HG03565 (cell line): ENCODE measurements around the gene CCL25.
"Not testable (repeated sequence)": the region's sequence is repeated elsewhere in the genome, so short reads cannot be mapped to it uniquely, and the experiment has no call there.

Experiments
- ATAC-seq: cut with Tn5 transposase; IDR thresholded peaks from one replicate; pipeline ENCODE4 v1.9.1; 2021; ENCODE audit warnings: mild to moderate bottlenecking, moderate library complexity; ENCODE audit not compliant: unreplicated experiment

CCL25 gene

DNA sequence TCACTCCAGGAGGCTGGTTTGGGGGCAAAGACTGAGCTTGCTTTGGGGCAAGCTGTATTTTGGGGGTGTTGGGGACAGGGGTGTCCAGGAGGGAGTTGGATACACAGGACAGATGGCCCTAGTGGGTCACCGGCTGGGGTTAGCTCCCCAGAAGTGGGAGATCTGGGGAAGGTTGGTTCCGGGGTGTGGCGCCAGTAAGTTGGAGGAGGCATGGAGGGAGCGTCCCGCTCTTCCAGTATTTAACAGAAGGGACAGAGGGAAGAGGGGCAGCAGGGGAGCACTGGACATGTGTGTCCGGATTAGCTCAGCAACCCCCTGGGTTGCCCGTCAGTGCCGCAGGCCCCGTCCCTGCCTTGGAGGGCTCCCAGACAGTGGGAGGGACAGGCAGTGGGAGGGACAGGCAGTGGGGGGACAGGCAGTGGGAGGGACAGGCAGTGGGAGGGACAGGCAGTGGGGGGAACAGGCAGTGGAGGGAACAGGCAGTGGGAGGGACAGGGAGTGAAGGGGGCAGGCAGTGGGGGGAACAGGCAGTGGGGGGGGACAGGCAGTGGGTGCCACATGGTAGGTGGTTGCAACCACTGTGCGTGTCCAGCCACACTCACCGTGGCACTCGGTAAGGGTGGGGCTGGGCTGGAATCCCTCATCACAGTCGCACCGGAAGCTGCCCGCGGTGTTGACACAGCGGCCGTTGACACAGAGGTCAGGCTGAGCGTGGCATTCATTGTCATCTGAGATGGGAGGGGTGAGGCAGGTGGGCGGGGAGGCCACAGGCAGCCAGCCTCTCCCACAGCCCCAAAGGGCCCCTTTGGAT lies 33.2 kb downstream of the CCL25 start:
- ATAC-seq: no peak

DNA sequence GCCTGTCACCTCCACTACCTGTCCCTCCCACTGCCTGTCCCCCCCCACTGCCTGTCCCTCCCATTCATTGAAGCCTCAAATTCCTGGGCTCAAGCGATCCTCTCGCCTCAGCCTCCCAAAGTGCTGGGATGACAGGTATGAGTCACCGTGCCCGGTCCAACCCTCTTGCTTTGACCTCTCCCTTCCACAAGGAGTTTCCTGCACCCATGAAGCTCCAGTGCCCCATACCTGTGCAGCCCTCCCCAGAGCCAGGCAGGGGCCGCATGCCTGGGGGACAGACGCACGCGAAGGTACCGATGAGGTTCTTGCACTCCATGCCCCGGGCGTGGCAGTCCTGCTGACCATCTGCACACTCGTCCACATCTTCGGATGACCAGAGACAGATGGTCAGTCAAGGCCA lies 34.3 kb downstream of the CCL25 start:
- no peak for ATAC-seq

DNA sequence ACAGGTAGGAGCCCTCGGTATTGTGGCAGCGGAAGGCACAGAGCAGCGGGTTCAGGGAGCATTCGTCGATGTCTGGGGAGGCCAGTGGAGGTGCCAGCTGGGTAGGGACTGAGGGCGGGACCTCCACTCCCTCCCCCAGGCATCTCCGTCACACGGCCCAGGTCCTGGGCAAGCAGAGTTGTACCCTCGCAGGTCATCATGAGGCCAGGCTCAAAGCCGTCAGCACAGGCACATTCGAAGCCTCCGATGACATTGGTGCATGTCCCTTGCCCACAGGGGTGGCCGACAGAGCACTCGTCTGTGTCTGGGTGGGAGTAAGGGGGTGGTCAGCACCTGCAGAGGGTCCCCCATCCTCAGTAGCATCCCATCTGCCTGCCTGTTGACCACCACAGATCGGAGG lies 35.3 kb downstream of the CCL25 start:
- ATAC-seq: no peak

DNA sequence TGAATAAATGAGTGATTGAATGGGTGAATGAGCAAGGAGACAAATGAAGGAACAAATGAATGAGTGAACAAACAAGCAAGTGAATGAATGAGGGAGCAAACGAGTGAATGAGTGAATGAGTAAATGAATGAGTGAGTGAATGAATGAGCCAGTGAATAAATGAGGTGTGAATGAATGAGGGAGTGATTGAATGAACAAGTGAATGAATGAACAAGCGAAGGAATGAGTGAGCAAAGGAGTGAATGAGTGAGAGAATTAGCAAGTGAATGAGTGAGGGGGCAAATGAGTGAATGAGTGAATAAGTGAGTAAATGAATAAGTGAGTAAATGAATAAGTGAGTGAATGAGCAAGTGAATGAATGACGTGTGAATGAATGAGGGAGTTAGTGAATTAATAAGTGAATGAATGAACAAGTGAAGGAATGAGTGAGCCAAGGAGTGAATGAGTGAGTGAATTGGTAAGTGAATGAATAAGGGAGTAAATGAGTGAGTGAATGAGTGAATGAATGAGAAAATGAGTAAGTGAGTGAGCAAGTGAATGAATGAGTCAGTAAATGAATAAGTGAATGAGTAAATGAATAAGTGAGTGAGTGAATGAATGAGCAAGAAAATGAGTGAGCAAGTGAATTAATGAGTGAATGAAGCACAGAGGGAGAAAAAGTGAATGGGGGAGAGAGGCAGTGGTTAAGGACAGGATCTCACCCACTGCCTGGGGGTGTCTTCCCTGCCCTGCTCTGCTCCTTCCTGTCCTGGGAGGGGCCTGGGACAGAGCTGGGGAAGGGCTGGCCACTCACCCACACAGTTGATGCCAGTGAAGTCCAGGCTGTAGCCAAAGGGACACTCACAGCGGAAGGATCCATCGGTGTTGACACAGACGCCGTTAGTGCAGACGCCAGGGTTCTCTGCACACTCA lies 36.4 kb downstream of the CCL25 start:
- no peak for ATAC-seq

DNA sequence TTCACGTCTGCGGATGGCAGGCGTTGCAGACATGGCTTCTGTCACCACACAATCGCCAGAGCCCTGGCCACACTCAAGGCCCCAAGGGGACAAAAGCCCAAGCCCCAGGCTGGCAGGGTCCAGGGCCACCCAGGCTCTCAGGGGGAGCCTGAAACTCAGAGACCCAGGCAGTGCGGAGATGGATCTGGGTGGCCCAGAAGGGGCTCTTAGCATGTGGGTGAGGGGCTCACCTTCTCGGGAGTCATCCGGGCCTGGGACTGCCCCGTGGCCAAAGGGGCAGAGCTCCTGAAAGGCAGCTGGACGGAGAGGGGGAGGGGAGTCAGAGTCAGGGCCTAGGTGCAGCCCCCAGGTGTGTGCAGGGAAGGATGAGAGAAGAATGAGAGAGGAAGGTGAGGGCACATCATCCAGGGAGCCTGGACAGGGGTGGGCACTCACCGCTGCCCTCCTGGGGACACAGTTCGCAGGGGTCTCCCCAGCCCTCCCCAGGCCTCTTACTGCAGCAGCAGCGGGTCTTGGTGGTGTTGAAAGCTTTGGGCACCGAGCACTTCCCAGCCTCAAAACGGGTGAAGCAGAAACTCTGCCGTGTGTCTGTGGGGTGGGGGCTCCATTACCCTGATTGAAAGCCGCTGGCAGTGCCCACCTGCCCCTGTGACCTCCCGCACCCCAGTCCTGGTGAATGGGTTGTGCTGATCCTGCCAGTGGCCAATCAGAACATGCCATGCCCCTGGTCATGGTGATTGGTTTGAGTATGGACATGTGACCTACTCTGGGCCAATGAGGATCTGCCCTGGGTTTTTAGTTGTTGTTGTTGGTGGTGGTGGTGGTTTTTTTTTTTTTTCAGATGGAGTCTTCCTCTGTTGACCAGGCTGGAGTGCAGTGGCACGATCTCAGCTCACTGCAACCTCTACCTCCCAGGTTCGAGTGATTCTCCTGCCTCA lies 37.4 kb downstream of the CCL25 start:
- no peak for ATAC-seq

DNA sequence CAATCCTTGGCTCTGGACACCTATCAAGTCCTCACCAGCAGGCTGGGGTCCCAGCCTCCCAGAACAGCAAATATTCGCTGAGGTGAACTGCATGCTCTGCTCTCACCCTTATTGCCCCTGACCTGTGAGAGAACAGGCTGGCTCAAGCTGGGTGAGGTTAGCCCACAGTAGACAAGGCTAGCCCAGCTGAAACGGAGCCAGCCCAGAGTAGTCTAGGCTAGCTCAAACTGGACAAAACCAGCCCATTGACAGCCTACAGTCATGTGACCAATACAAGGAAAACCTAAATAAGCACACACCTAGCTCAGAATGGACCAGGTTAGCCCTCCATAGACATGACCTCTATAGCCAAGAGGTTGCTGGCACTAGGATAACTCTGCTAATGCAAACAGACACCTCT lies 38.4 kb downstream of the CCL25 start:
- no peak for ATAC-seq

DNA sequence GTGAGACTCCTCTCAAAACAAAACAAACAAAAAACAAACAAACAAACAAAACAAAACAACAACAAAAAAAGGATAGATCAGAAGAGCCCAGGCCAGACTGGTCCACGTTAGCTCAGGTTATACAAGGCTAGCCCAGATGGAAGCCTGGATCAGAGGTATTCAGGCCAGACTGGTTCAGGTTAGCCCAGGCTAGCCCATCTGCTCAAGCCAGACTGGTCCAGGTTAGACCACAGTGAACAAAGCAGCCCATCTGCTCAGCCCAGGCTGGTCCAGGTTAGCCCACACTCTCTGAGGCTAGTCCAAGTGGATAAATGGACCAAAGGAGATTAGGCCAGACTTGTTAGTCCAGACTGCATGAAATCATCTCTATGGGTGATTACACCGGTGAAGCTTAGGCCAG lies 41.2 kb downstream of the CCL25 start:
- ATAC-seq: no peak

DNA sequence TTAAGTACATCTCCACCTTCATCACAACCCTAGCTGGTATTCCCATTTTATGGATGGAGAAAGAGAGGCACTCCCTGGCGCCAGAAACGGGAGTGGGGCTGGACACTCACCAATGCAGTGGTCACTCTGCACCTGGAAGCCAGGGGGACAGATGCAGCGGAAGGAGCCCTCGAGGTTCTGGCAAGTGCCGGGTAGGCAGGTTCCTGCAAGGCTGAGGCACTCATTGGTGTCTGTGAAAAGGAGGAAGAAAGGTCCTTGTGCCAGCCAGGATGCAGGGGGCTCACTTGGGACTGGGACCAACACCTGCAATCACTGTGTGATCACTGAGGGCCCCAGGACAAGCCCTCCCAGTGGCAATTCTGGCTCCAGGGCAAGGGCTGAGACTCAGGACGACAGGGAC lies 41.8 kb downstream of the CCL25 start:
- ATAC-seq: no peak

DNA sequence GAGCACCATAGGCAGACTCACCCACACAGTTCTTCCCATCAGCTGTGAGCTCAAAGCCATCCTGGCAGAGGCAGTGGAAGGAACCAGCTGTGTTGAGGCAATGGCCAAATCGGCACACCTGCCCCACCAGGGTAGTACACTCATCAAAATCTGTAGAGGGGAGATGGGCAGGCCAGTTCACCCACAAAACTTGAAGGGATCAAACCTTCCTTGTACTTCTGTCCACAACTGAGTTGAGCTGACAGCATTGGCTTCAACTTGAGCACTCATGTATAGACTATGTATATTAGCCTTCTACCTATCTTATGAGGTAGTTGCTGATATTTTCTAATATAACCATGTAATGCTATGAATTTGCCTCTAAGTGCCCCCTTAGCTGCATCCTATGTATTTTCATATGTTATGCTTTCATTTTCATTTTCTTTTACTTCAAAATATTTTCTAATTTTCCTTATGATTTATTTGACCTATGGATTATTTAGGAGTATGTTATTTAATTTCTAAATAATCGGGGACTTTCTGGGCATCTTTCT lies 42.9 kb downstream of the CCL25 start:
- no peak for ATAC-seq

DNA sequence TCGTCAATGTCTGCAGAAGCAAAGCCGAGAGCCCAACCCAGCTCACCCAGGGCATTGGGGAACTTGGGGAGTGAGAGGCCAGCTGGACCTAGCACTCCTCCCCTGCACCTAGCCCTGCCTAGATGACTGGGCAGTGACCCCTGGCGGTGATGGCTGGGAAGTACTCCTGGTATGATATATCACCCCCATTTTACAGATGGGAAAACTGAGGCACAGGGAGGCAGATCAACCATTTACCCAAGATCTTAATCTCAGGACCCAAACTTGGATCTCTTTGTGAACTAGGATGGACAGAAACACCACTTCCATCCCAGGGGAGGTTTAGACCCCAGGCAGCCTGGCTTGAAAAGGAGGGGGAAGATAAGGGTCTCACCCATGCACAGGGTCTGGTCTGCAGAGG lies 43.5 kb downstream of the CCL25 start:
- ATAC-seq: no peak

DNA sequence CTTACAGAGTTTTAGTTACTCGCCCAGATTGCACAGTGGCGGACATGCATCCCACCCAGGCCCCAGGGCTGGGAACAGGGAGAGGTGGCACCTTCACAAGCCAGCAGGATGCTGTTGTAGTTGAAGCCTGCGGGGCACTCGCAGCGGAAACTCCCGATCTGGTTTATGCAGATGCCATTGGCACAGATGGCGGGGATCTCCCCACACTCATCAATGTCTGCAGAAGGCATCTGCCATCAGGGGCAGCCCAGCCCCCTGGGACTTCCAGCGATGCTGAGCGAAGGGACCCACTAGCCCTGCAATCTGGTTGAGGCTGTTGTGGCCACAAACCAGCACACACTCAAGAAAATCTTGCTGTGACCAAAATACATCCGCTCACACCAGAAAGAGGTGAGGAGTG lies 44.6 kb downstream of the CCL25 start:
- ATAC-seq: no peak

DNA sequence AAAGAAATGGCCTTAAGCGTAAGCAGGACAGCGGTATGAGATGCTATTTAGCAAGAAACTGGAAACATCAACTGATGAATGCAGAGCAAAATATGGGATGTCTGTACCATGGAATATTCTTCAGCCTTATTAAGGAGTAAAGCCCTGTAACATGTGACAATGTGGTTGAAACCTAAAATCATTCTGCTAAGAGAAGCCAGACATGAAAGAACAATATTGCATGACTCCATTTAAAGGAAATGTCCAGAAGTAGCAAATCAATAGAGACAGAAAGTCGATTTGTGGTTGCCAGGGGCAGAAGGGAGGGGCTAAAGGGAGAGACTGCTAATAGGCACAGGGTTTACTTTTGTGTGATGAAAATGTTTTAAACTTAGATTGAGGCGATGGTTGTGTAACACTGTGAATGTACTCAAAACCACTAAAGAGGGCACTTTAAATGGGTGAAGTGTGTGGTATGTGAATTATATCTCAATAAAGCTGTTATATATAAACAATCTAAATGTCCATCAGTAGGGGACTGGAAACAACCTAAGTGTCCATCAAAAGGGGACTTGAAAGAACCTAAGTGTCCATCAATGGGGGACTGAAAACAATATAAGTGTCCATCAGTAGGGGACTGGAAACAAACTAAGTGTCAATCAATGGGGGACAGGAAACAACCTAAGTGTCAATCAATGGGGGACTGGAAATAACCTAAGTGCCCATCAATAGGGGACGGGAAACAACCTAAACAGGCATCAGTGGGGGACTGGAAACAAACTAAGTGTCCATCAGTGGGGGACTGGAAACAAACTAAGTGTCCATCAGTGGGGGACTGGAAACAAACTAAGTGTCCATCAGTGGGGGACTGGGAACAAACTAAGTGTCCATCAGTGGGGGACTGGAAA lies 45.4 kb downstream of the CCL25 start:
- no peak for ATAC-seq

DNA sequence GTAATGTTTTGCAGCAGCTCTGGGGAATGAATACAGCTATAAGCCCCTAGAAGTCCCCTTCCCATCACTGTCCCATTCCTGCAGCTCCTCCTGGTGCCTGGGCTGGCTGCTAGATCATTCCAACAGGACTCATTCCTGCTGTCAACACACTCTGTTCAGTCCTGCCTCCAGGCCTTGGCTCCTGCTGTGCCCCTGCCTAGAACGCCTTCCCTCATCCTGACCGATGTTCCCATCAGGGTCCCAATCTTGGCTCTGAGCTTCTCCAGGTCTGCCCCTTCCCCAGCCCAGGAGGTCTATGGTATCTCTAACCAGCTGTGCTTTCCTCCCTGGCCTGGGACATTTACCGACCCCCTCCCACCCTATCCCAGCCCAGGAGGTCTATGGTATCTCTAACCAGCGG lies 48.8 kb downstream of the CCL25 start:
- ATAC-seq: no peak

DNA sequence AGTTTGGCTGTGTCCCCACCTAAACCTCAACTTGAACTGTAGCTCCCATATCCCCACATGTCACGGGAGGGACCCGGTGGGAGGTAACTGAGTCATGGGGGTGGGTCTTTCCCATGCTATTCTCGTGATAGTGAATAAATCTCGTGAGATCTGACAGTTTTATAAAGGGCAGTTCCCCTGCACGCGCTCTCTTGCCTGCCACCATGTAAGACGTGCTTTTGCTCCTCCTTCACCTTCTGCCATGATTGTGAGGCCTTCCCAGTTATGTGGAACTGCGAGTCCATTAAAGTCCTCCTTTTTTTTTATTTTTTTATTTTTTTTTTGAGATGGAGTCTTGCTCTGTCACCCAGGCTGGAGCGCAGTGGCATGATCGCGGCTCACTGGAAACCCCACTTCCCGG lies 49.4 kb downstream of the CCL25 start:
- ATAC-seq: not testable (repeated sequence)

DNA sequence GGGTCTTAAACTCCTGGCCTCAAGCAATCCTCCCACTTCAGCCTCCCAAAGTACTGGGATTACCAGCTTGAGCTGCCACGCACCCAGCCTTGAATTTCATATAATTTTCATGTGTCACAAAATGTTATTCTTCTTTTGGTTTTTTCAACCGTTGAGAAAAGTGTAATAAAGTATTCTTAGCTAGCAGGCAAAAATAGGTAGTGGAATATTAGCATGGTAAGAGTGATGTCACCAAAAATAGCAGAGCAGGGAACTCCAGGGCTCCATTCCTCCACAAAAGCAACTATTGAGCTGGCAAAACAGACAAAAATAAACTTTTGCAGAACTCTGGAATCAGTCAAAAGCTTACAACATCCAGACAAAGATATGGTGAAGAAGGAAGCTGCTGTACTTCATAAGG lies 52.9 kb downstream of the CCL25 start:
- no peak for ATAC-seq

DNA sequence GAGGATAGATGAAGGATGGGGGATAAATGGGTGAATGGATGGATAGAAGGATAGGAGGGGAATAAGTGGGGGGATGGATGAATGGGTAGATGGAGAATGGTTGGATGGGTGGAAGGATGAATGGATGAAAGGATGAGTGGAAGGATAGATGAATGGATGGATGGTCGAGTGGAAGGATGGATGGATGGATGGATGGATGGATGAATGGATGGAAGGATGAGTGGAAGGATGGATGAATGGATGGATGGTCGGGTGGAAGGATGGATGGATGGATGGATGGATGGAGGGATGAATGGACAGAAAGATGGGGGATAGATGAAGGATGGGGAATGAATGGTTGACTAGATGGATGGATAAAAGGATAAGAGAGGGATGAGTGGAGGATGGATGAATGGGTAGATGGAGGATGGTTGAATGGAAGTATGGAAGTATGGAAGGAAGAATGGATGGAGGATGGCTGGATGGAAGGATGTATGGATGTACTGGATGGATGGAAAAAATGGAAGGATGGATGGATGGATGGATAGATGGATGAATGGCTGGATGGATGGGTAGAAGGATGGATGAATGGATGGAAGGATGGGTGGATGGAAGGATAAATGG lies 54.8 kb downstream of the CCL25 start:
- no peak for ATAC-seq

DNA sequence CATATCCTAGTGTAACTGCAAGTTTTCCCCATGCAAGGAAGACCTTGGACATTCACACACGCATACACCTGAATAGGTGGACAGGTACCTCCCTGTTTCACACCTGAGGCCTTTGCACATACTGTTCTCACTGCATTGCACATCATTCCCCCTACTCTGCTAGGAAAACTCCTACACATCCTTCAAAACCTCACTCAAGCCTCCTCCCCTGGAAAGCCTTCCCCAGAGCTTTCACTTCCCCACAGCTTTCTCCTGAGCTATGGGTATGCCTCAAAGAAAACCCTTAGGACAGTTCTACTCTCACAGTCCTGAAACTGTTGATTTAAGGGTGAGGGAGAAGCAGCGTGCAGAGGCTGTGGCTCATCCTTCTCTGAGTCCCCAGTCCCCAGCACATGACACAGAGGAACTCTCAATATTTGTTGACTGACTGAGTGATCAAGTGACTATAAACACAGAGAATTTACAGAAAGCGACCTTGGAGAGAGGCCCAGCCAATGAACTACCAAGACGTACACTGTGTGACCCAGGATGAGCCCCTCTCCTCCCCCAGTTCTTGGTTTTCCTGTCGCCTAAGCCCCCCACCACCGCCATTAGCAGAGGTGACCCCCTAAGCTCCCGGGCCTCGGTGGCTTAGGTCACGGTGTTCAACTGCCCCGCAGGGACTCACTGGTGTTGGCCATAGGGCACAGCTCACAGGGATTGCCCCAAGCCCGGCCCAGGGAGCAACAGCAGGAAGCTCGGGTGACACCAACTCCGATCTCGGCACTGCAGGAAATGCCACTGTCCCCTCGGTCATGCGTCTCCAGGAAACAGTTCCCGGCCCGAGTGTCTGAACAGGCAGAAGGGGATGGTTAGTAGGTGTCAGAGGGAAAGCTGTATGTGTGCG lies 56.2 kb downstream of the CCL25 start:
- no peak for ATAC-seq

DNA sequence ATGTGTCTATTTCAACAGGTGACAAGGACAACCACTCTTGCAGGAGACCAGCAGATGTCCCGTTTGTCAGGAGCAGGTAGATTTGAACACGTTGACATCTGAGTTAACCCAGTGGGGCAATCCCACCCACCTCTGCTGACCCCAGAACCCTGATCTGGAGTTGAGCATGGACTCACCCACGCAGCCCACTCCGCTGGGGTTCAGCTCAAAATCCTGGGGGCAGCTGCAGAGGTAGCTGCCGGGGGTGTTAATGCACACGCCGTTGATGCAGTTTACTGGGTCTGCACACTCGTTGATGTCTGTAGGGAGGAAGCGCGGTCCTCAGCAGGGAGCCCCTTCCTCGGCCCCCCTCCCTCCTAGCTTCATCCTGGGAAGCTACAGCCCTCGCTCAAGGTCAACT lies 56.9 kb downstream of the CCL25 start:
- ATAC-seq: no peak
